Right hindlimb (tissue), 1 donor: Measurements from ENCODE around the gene PCF11.
"Not testable (repeated sequence)": the region's sequence is repeated elsewhere in the genome, so short reads cannot be mapped to it uniquely, and the experiment has no call there.

Experiments used
- DNase-seq: peaks from one replicate; pipeline ENCODE4 v3.0.0-alpha.2; 2018

Gene PCF11, protein sequence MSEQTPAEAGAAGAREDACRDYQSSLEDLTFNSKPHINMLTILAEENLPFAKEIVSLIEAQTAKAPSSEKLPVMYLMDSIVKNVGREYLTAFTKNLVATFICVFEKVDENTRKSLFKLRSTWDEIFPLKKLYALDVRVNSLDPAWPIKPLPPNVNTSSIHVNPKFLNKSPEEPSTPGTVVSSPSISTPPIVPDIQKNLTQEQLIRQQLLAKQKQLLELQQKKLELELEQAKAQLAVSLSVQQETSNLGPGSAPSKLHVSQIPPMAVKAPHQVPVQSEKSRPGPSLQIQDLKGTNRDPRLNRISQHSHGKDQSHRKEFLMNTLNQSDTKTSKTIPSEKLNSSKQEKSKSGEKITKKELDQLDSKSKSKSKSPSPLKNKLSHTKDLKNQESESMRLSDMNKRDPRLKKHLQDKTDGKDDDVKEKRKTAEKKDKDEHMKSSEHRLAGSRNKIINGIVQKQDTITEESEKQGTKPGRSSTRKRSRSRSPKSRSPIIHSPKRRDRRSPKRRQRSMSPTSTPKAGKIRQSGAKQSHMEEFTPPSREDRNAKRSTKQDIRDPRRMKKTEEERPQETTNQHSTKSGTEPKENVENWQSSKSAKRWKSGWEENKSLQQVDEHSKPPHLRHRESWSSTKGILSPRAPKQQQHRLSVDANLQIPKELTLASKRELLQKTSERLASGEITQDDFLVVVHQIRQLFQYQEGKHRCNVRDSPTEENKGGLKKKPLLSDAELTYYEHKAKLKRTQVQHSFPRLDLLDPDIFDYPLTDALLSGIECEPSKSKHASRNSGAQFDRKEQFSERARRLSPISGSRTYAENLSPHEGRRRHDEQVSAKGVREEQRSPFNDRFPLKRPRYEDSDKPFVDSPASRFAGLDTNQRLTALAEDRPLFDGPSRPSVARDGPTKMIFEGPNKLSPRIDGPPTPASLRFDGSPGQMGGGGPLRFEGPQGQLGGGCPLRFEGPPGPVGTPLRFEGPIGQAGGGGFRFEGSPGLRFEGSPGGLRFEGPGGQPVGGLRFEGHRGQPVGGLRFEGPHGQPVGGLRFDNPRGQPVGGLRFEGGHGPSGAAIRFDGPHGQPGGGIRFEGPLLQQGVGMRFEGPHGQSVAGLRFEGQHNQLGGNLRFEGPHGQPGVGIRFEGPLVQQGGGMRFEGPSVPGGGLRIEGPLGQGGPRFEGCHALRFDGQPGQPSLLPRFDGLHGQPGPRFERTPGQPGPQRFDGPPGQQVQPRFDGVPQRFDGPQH (N-terminal part only)

DNA sequence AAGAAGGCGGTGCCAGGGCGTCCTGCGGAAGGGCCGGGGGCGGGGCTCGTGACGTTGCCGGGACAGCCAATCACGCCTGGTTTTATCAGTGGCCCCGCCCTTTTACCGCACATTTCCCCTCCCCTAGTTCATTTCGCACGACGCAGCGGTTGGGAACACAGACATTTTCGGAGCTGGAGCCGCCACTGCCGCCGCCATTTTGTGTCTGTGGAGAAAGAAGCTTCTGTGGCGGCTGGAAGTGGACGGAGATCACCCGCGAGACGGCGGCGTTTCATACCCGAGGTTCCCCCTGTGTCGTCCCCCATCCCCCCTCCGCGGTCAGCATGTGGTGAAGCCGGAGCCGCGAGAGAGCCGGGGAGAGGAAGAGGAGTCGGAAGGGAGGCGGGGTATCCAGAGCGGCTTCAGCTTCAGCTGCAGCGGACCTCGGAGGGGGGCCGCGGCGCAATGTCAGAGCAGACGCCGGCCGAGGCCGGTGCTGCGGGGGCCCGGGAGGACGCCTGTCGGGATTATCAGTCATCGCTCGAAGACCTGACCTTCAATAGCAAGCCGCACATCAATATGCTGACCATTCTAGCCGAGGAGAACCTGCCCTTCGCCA is at the start of gene PCF11:
Gene PCF11, plus strand, starts transcription at position 136 of the 598 bp plus-strand sequence. Its CDS starts 309 bp downstream, at position 445.
- DNase-seq, result no peak

DNA sequence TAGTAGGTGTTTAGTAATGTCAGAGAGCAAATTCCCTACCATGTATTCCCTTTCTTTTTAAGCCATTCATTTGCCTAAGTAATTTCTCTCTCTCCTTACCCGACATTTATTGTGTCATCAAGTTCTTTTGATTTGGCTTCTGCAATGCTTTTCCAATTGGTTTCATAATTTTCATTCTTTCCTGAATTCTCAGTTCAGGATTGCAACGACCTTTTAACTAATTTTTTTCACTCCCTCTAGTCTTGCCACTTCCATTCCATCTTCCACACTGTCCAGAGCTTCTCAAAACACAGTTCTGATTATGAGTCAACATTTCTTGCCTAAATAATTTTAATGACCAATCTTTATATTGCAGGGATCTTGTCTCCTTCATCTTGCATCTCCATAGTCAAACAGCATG is 44.0 kb upstream of the PCF11 start:
- DNase-seq, result no peak

DNA sequence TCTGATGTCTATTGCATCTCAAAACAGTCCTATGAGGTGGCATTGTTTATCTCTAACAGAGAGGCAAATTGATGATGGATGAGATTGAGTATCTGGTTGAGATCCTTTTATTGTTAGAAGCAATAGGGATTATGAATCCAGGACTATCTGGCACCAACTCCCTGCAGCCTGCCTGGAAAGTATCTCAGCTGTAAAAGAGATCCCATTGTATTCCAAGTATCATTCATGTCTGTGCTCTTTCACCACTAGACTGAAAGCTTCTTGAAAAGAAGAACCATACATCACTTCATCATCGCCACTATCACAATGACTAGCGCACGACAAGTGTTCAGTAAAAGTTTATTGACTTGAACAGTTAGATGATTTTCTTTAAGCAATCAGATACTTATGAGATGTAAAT is 41.9 kb upstream of the PCF11 start:
- DNase-seq, result no peak

DNA sequence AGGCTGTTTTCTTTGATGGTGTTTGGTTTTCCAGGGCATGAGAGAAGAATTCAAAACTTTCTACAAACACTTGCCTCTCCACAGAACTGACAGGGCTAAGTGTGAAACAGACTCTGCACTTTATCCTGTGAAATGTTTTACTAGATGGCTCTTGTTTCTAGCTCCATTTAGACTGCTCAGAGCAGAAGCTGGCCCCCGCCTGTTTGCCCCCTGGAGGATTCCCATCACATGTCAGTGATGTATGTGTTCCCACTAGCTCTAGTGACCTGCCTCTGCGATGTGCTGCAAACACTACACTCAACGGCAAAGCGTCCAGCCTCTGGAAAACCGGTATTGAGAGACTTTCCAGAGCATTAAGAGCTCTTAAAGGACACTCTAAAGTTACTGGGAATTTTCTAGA is 41.4 kb upstream of the PCF11 start:
- DNase-seq, result no peak

DNA sequence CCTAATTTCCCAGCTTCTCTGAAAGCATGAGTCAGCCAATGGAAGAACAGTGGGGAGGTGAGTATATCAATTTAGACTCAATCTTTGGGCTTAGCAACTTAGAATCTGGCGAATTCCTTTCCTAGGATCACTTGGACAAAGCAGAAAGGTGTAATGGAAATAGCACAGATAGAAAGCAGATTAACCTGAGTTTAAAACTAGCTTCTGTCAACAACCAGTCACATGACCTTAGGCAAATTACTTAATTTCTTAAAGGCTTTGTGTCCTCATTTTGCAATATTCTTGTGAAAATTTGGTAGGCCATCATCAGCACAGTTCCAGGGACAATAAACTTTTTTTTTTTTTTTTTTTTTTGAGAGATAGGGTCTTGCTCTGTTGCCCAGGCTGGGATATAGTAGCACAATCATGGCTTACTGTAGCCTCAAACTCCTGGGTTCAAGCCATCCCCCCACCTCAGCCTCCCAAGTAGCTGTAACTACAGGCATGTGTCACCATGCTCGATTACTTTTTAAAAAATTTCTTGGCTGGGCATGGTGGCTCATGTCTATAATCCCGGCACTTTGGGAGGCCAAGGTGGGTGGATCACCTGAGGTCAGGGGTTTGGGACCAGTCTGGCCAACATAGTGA is 40.8 kb upstream of the PCF11 start:
- no peak for DNase-seq

DNA sequence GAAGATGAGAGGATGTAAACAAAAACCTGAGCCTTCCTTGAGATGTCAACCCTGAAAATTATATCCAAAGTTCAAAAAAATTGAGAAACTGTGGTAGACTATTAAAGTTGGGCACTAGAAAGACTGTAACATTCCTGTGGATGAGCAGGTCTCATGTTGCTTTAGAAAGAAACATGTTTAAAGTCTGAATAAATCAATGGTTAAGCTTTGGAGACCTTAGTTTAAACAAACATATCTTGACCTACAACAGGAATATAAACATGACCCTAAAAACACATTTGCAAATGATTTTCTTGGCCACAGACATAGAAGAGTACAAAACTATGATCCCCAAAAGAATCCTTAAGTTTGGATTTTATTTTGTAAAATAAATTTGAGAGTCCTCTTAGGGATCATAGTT is 38.1 kb upstream of the PCF11 start:
- DNase-seq, result no peak

DNA sequence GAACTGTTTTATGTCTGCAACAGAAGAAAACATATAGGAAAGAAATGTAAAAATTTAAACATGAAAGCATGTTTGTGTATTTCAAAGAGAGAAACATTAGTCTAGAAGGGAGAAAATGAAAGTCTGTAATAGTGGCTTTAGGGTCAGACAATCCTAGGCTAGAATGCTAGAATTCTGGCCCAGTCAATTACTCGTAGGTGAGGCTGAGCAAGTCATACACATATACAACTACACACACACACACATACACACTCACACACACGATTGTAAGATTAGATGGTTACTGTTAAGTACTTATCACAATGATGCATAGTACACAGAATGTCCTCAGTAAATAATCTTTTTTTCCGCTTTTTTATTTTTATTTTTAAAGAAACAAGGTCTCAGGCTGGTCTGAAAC is 37.7 kb upstream of the PCF11 start:
- DNase-seq, result no peak

DNA sequence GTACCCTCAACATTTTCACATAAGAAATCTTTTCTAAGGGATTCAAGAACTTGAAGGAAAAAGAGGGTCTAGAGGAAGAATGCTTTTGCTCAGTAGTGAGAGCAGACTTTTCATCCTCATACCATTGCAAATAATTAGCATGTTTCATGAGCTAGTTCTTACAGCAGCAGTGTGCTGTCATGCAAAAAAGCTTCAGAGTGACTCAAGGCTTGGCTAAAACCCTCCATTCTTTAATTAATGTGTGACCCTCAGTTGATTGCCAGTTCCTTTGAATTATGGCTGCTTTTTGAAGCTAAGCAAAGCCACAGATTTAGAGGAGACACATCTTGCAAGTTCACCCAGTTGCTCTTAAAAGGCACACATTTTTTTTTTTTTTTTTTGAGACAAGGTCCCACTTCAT is 36.6 kb upstream of the PCF11 start:
- no peak for DNase-seq

DNA sequence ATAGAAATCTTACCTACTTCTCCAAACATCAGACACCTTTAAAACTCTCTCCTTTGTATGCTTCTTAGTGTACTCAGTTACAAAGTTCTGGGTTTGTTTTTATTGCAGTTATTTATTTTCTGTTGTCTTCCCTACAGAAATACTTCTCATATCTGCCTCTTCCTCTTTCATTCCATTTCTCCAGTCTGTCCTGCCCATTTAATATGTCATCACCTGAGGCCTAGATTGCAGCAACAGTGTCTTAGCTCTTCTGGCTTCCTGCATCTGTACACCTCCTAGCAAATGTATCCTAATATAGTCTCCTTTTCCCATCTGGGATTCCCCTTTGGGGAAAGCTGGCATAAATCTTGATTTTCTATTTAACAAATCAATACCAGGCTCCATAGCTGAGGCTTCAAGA is 34.9 kb upstream of the PCF11 start:
- DNase-seq, result no peak

DNA sequence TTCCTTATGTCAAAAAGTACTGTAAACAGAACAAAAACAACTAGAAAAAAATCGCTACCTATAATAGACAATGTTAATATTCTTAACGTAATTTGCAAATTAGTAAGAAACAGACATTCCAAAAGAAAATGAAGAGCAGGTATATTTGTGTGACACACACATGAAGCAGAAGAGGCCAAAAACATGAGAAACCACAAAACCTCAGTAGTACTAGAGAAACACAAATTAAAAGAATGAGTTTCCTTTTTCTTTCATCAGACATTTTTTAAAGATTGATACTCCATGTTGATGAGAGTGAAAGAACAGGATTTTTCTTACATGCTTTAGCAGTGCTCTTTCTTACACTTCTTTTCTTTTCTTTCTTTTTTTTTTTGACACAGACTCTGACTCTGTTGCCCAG is 34.2 kb upstream of the PCF11 start:
- no peak for DNase-seq

DNA sequence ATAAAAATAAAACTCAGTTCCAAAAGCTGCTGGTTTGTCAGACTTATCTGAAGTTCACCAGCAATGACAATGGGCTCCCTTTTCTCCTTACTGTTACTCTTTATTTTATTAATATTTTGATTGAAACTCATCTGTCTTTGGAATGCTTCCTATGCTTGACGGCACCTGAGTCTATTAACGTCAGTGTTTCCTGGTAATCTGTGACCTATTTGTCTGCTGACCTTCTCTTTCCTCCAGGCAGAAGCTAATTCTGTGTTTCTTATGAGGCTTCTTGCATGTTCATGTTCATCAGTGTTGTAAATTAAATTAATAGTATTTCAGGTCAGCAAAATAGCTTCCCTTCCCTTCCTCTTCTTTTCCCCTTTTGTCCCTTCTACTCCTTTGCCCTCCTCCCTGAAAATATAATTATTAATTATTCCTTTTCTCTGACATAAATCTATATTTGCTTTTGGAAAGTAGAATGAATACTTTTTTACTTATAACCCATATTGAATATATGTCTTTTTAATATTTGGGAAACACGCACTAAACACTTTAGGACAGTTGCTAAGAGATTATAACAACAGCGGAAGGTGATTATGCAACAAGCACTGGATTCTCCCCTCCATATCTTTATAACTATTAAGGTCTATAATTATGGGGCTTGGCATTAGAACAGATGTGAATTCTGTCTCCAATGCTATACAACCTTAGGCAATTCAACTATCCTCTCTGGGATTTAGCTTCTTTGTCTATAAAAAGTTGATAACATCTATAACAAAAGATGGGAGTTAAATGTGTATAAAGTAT is 32.1 kb upstream of the PCF11 start:
- no peak for DNase-seq

DNA sequence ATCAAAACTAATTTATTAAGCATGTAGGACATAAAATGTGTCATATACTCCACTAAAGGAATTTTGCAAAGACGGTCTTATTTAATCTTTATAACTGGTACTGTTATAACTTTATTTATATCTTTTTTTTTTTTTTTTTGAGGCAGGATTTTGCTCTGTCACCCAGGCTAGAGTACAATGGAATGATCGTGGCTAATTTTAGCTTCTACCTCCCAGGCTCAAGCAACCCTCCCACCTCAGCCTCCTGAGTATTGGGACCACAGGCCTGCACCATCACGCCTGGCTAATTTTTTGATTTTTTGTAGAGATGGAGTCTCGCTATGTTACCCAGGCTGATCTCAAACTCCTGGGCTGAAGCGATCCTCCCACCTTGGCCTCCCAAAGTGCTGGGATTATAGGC is 31.4 kb upstream of the PCF11 start:
- no peak for DNase-seq

DNA sequence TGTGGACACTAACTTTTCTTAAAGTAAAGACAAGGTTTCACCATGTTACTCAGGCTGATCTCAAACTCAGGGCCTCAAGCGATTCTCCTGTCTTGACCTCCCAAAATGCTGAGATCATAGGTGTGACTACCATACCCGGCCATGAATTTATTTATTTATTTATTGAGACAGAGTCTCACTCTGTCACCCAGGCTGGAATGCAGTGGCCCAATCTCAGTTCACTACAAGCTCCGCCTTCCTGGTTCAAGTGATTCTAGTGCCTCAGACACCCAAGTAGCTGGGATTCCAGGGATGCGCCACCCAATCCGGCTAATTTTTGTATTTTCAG is 29.7 kb upstream of the PCF11 start:
- DNase-seq, result no peak

DNA sequence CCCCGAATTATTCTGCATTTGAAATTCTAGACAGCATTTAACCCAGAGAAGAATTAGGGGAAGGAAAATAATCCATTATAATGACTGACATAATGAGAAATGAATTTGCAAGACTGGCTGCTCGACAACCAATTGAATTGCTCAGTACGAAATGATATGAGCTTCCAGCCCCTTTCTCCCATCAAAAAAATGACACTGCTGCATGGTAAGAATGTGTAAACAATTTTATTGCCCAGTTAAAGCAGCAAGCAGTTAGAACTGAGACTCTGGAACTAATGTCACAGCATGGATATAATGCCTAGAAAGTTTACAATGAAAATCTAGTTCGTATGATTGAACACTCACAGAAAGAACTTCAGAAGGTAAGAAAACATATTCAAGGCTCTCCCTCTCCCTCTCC is 24.7 kb upstream of the PCF11 start:
- no peak for DNase-seq

DNA sequence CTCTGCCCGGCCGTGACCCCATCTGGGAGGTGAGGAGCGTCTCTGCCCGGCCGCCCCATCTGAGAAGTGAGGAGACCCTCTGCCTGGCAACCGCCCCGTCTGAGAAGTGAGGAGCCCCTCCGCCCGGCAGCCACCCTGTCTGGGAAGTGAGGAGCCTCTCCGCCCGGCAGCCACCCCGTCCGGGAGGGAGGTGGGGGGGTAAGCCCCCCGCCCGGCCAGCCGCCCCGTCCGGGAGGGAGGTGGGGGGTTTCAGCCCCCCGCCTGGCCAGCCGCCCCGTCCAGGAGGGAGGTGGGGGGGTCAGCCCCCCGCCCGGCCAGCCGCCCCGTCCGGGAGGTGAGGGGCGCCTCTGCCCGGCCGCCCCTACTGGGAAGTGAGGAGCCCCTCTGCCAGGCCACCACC is 23.7 kb upstream of the PCF11 start:
- not testable (repeated sequence) for DNase-seq

DNA sequence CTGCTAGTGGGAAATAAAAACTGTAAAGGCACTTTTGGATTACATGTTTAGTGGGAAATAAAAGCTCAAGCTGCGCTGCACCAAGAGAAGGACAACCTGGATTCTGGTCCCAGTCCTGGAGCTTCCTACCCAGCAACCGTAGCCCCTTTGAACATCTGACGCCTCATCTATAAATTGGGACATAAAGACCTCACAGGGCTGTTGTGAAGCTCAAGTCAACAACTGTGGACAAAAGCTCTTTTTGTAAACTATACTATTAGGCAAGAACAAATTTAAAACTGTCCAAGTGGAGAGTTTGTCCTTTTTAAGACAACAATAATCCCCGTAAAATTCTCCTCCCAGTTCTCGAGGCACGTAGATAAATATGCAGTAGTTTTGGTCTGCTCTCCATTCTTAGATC is 17.6 kb upstream of the PCF11 start:
- DNase-seq, result no peak

DNA sequence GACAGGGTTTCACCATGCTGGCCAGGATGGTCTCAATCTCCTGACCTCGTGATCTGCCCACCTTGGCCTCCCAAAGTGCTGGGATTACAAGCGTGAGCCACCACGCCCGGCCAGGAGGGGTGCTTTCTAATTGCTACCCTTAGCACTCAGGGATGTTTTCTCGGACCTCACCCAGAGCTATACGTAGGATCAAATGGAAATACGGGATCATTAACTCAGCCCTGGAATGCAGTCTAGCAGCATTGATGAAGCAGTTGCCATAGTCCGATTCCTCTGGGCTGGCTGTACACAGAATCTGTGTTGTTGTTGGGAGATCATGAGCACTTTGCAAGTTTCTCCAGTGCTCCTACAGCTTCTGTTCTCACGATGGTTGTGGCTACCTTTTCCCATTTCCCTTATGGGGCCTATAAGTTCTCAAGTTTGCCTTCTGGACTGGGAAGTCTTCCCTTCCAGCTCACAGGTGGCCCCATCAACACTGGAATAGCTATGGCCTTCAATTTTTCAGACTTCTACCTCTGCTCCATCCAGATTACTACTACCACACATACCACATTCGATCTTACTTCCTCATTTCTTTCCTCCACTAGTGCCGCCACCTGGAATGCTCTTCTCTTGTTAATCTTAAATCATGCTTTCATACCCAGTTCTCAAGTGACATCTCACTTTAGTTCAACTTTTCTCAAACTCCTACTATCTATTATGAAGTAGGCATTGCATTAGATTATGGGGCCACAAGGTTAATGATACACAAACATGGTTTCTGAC is 16.1 kb upstream of the PCF11 start:
- no peak for DNase-seq

DNA sequence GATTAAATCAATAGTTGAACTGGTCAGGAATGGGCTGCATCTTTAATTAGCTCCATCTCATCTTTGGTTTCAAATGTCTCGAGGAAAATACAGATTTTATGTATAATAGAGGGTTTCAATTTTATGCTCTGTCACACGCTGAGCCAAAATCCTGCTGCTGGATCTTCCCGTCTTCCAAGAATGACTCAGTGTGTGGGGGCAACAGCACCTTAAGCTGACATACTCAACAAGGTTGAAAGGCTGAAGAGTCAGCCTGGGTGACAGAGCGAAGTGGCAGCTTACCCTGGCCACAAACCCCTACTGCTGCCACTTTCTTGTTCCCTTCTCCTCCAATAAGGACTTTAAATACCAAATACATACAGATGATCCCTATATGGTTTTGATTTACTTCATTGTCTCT is 9.0 kb upstream of the PCF11 start:
- DNase-seq, result no peak

DNA sequence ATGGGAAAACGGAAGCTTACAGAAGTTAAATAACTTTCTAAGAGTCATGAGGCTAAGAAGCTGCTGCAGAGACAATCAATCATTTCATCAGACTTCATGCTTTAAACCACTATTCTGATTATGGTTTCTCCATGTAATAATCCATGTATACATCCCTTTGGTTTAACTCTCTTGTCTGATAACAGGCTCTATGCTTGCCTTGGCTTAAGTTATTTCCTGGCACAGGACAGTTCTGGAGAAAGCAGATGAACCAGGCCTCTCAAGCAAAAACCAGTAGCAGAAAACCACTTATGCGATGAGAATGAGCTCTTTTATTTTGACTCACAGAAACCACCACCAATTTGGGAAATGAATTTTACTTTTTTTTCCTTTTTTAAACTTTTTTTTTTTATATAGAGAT is 6.5 kb upstream of the PCF11 start:
- DNase-seq, result no peak

DNA sequence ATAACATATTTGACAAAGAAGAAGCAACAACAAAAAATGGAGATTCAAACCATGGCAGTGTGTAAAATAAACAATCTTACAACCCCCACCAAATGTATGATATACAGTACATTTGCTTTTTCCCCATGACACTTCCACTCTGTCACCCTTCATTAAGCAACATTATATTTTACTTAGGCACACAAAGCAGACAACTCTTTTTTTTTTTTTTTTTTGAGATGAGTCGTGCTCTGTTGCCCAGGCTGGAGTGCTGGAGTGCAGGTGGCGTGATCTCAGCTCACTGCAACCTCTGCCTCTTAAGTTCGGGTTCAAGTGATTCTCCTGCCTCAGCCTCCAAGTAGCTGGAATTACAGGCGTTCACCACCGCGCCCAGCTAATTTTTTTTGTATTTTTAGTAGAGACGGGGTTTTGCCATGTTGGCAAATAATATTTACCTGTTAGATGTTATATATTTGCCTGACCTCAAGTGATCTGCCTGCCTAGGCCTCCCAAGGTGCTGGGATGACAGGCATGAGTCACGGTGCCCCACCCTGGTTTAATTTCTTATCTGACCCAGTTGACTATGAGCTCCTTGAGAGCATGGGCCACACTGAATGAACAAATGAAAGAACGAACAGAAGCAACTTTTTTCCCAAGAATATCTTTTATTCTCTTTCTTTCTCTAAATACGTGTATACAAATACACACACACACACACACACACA is 5.5 kb upstream of the PCF11 start:
- DNase-seq, result no peak
